ENCODE data around the gene FCHO1.

FCHO1 gene

DNA sequence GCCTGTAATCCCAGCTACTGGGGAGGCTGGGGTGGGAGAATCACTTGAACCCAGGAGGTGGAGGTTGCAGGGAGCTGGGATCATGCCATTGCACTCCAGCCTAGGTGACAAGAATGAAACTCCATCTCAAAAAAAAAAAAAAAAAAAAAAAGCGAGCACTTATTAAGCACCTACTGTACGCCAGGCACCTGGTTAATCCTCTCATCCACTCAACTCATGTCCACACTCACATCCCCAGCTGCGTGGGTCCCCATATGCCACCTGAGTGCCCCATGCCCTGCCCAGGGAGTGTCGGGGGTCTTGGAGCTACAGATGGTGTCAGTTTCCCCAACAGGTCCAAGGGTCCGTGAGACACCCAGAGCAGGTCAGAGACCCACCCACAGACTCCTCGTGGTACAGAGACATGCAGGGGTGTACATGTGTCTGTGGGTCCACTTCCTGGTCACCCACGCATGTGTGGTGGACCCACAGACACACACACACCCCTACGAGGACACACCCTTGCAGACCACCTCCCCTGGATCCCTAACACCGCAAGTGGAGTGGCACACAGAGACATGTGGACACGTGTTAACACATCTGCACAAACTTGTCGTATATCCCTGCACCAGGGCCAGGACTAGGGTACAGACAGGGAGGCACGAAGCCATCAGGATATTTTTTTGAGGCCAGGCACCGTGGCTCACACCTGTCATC lies 66.5 kb downstream of the FCHO1 start:
- Histone ChIP-seq H3K4me1 (ENCODE audit: control insufficient read depth, low read length) (no peaks in the 10 kb centered on the region), H3K4me2 (ENCODE audit: low read length) (no peak overlapping the region), H3K9me2 (replicated peaks; ENCODE audit: control insufficient read depth, low read length) (no peaks in the 10 kb centered on the region), H3K79me2 (ENCODE audit: control insufficient read depth, low read length) (no peaks in the 10 kb centered on the region), H3K9me3 (ENCODE audit: control insufficient read depth, insufficient read depth, low read length) (no peaks in the 10 kb centered on the region), H3F3A (ENCODE audit: control insufficient read depth, insufficient read depth) (no peaks in the 10 kb centered on the region), H3K27me3 (ENCODE audit: control insufficient read depth, low read length) (no peaks in the 10 kb centered on the region), H3K36me3 (ENCODE audit: control insufficient read depth, low read length) (no peaks in the 10 kb centered on the region), H3K27ac (ENCODE audit: low read depth, low read length) (no peak overlapping the region), H3K4me3 (ENCODE audit: low read length) (no peak overlapping the region), H4K20me1 (ENCODE audit: control insufficient read depth, insufficient read depth, low read depth, low read length) (no peaks in the 10 kb centered on the region)
- TF ChIP-seq EZH2phosphoT487 (IDR thresholded peaks at IDR 0.05; ENCODE audit: borderline replicate concordance, low read length), result no peak
- TF ChIP-seq, protein P1, sequence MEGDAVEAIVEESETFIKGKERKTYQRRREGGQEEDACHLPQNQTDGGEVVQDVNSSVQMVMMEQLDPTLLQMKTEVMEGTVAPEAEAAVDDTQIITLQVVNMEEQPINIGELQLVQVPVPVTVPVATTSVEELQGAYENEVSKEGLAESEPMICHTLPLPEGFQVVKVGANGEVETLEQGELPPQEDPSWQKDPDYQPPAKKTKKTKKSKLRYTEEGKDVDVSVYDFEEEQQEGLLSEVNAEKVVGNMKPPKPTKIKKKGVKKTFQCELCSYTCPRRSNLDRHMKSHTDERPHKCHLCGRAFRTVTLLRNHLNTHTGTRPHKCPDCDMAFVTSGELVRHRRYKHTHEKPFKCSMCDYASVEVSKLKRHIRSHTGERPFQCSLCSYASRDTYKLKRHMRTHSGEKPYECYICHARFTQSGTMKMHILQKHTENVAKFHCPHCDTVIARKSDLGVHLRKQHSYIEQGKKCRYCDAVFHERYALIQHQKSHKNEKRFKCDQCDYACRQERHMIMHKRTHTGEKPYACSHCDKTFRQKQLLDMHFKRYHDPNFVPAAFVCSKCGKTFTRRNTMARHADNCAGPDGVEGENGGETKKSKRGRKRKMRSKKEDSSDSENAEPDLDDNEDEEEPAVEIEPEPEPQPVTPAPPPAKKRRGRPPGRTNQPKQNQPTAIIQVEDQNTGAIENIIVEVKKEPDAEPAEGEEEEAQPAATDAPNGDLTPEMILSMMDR (IDR thresholded peaks at IDR 0.05; ENCODE audit: low read depth, low read length, poor library complexity, severe bottlenecking), result no peak

DNA sequence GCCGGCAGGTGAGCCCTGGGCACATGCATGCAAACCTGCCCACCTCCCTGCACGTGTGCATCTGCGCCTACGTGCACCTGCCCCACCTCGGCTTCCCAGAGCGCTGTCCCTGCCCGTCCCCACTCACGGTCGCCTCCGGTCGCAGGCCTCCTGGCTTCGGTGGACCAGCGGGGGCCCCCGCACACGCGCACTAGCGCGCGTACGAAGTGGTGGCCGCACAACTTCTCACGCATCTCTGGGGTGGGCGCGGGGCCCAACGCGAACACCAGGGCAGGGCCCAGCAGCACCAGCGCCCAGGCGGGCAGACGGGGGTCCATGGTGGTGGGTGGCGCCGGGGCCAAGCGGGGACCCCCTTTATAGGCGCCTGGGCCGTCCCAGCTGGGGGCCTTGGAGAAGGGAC lies 69.9 kb downstream of the FCHO1 start, which contains the start of gene INSL3:
INSL3 (minus strand) TSS at position 330 of the 400 bp plus-strand sequence; CDS start at position 317, 13 bp downstream.
- Histone ChIP-seq H3F3A (ENCODE audit: control insufficient read depth, insufficient read depth) (no peaks in the 10 kb centered on the region), H3K9me2 (replicated peaks; ENCODE audit: control insufficient read depth, low read length) (no peaks in the 10 kb centered on the region), H3K36me3 (ENCODE audit: control insufficient read depth, low read length) (no peaks in the 10 kb centered on the region), H3K4me3 (ENCODE audit: low read length) (no peak within 1 kb of the TSS), H3K9me3 (ENCODE audit: control insufficient read depth, insufficient read depth, low read length) (no peaks in the 10 kb centered on the region), H4K20me1 (ENCODE audit: control insufficient read depth, insufficient read depth, low read depth, low read length) (no peaks in the 10 kb centered on the region), H3K27ac (ENCODE audit: low read depth, low read length) (no peak within 1 kb of the TSS), H3K4me2 (ENCODE audit: low read length) (no peak within 1 kb of the TSS), H3K27me3 (ENCODE audit: control insufficient read depth, low read length) (no peaks in the 10 kb centered on the region), H3K79me2 (ENCODE audit: control insufficient read depth, low read length) (no peaks in the 10 kb centered on the region), H3K4me1 (ENCODE audit: control insufficient read depth, low read length) (no peaks in the 10 kb centered on the region)
- TF ChIP-seq, protein P1 (IDR thresholded peaks at IDR 0.05; ENCODE audit: low read depth, low read length, poor library complexity, severe bottlenecking), result no peak
- no peak for TF ChIP-seq EZH2phosphoT487 (IDR thresholded peaks at IDR 0.05; ENCODE audit: borderline replicate concordance, low read length)

GRCh38 chr19:17824339-17824738 lies 73.1 kb downstream of the FCHO1 start:
- no peak overlapping the region for H3K27ac ChIP-seq (ENCODE audit: low read depth, low read length)
- H4K20me1 ChIP-seq (ENCODE audit: control insufficient read depth, insufficient read depth, low read depth, low read length), result no peaks in the 10 kb centered on the region
- no peak overlapping the region for H3K4me3 ChIP-seq (ENCODE audit: low read length)
- H3K36me3 ChIP-seq (ENCODE audit: control insufficient read depth, low read length), result no peaks in the 10 kb centered on the region
- no peaks in the 10 kb centered on the region for H3K9me2 ChIP-seq (replicated peaks; ENCODE audit: control insufficient read depth, low read length)
- H3K4me1 ChIP-seq (ENCODE audit: control insufficient read depth, low read length), result no peaks in the 10 kb centered on the region
- no peaks in the 10 kb centered on the region for H3K9me3 ChIP-seq (ENCODE audit: control insufficient read depth, insufficient read depth, low read length)
- no peaks in the 10 kb centered on the region for H3F3A ChIP-seq (ENCODE audit: control insufficient read depth, insufficient read depth)
- no peaks in the 10 kb centered on the region for H3K27me3 ChIP-seq (ENCODE audit: control insufficient read depth, low read length)
- no peak overlapping the region for H3K4me2 ChIP-seq (ENCODE audit: low read length)
- no peaks in the 10 kb centered on the region for H3K79me2 ChIP-seq (ENCODE audit: control insufficient read depth, low read length)
- TF ChIP-seq EZH2phosphoT487 (IDR thresholded peaks at IDR 0.05; ENCODE audit: borderline replicate concordance, low read length), result no peak
- TF ChIP-seq, protein P1 (IDR thresholded peaks at IDR 0.05; ENCODE audit: low read depth, low read length, poor library complexity, severe bottlenecking), result no peak
